Measurements from ENCODE around the gene TRIM33.
A peak's percentile ranks its signal among the peaks of the same experiment; 100 is the strongest.
"Not testable (repeated sequence)": the region's sequence is repeated elsewhere in the genome, so short reads cannot be mapped to it uniquely, and the experiment has no call there.

TRIM33 gene

GRCh38 chr1:114443226-114443625, 67.8 kb downstream of the TRIM33 start:
- H3K4me3 ChIP-seq (ENCODE audit: low read length); H3K9me3 ChIP-seq (ENCODE audit: control insufficient read depth, low read length); H3K27me3 ChIP-seq (replicated peaks; ENCODE audit: control insufficient read depth, insufficient read depth, low read length); H3K4me1 ChIP-seq (ENCODE audit: control insufficient read depth, insufficient read depth, low read length); H3K9ac ChIP-seq (ENCODE audit: low read length); DNase-seq (ENCODE audit: low read depth): not testable (repeated sequence)
- peaks cover 18% of the 10 kb centered on the region for H3K36me3 ChIP-seq (ENCODE audit: control insufficient read depth, insufficient read depth, low read length, severe bottlenecking)

GRCh38 chr1:114441332-114441731, 69.7 kb downstream of the TRIM33 start:
- no peaks in the 10 kb centered on the region for H3K4me1 ChIP-seq (ENCODE audit: control insufficient read depth, insufficient read depth, low read length)
- DNase-seq (ENCODE audit: low read depth) = no peak
- H3K9ac ChIP-seq (ENCODE audit: low read length) = no peak overlapping the region
- peaks cover 18% of the 10 kb centered on the region for H3K36me3 ChIP-seq (ENCODE audit: control insufficient read depth, insufficient read depth, low read length, severe bottlenecking)
- no peaks in the 10 kb centered on the region for H3K27me3 ChIP-seq (replicated peaks; ENCODE audit: control insufficient read depth, insufficient read depth, low read length)
- H3K4me3 ChIP-seq (ENCODE audit: low read length) = no peak overlapping the region
- H3K9me3 ChIP-seq (ENCODE audit: control insufficient read depth, low read length) = no peaks in the 10 kb centered on the region

GRCh38 chr1:114439369-114439768, 71.6 kb downstream of the TRIM33 start:
- peaks cover 10% of the 10 kb centered on the region for H3K36me3 ChIP-seq (ENCODE audit: control insufficient read depth, insufficient read depth, low read length, severe bottlenecking)
- H3K9ac ChIP-seq (ENCODE audit: low read length) = no peak overlapping the region
- no peaks in the 10 kb centered on the region for H3K27me3 ChIP-seq (replicated peaks; ENCODE audit: control insufficient read depth, insufficient read depth, low read length)
- no peak for DNase-seq (ENCODE audit: low read depth)
- no peaks in the 10 kb centered on the region for H3K9me3 ChIP-seq (ENCODE audit: control insufficient read depth, low read length)
- no peak overlapping the region for H3K4me3 ChIP-seq (ENCODE audit: low read length)
- H3K4me1 ChIP-seq (ENCODE audit: control insufficient read depth, insufficient read depth, low read length) = no peaks in the 10 kb centered on the region

- H3K27me3 ChIP-seq (replicated peaks; ENCODE audit: control insufficient read depth, insufficient read depth, low read length) = no peaks in the 10 kb centered on the region
- H3K9me3 ChIP-seq (ENCODE audit: control insufficient read depth, low read length) = no peaks in the 10 kb centered on the region
- H3K36me3 ChIP-seq (ENCODE audit: control insufficient read depth, insufficient read depth, low read length, severe bottlenecking) = peaks cover 5% of the 10 kb centered on the region
- no peak overlapping the region for H3K4me3 ChIP-seq (ENCODE audit: low read length)
- no peak overlapping the region for H3K9ac ChIP-seq (ENCODE audit: low read length)
- H3K4me1 ChIP-seq (ENCODE audit: control insufficient read depth, insufficient read depth, low read length) = no peaks in the 10 kb centered on the region
- DNase-seq (ENCODE audit: low read depth) = no peak
Measured at GRCh38 chr1:114437812-114438211, 73.2 kb downstream of the TRIM33 start.

GRCh38 chr1:114436799-114437198, 74.2 kb downstream of the TRIM33 start:
- peaks cover 8% of the 10 kb centered on the region for H3K36me3 ChIP-seq (ENCODE audit: control insufficient read depth, insufficient read depth, low read length, severe bottlenecking)
- H3K9me3 ChIP-seq (ENCODE audit: control insufficient read depth, low read length) = no peaks in the 10 kb centered on the region
- no peaks in the 10 kb centered on the region for H3K27me3 ChIP-seq (replicated peaks; ENCODE audit: control insufficient read depth, insufficient read depth, low read length)
- H3K4me3 ChIP-seq (ENCODE audit: low read length) = no peak overlapping the region
- H3K9ac ChIP-seq (ENCODE audit: low read length) = no peak overlapping the region
- DNase-seq (ENCODE audit: low read depth) = no peak
- H3K4me1 ChIP-seq (ENCODE audit: control insufficient read depth, insufficient read depth, low read length) = no peaks in the 10 kb centered on the region

GRCh38 chr1:114435088-114435715, 75.8 kb downstream of the TRIM33 start:
- Histone ChIP-seq H3K36me3 (ENCODE audit: control insufficient read depth, insufficient read depth, low read length, severe bottlenecking) (peaks cover 15% of the 10 kb centered on the region), H3K4me3 (ENCODE audit: low read length) (no peak overlapping the region), H3K27me3 (replicated peaks; ENCODE audit: control insufficient read depth, insufficient read depth, low read length) (no peaks in the 10 kb centered on the region), H3K9me3 (ENCODE audit: control insufficient read depth, low read length) (no peaks in the 10 kb centered on the region), H3K4me1 (ENCODE audit: control insufficient read depth, insufficient read depth, low read length) (no peaks in the 10 kb centered on the region), H3K9ac (ENCODE audit: low read length) (no peak overlapping the region)
- DNase-seq (ENCODE audit: low read depth) = peak; percentile 12

GRCh38 chr1:114431026-114431425, 80.0 kb downstream of the TRIM33 start:
- H3K4me1 ChIP-seq (ENCODE audit: control insufficient read depth, insufficient read depth, low read length) = peaks cover 16% of the 10 kb centered on the region
- H3K27me3 ChIP-seq (replicated peaks; ENCODE audit: control insufficient read depth, insufficient read depth, low read length) = no peaks in the 10 kb centered on the region
- peaks cover 19% of the 10 kb centered on the region for H3K36me3 ChIP-seq (ENCODE audit: control insufficient read depth, insufficient read depth, low read length, severe bottlenecking)
- no peaks in the 10 kb centered on the region for H3K9me3 ChIP-seq (ENCODE audit: control insufficient read depth, low read length)
- no peak overlapping the region for H3K9ac ChIP-seq (ENCODE audit: low read length)
- no peak for DNase-seq (ENCODE audit: low read depth)
- H3K4me3 ChIP-seq (ENCODE audit: low read length) = no peak overlapping the region

GRCh38 chr1:114428083-114428754, 82.8 kb downstream of the TRIM33 start:
- H3K36me3 ChIP-seq (ENCODE audit: control insufficient read depth, insufficient read depth, low read length, severe bottlenecking) = peaks cover 43% of the 10 kb centered on the region
- no peaks in the 10 kb centered on the region for H3K27me3 ChIP-seq (replicated peaks; ENCODE audit: control insufficient read depth, insufficient read depth, low read length)
- H3K4me1 ChIP-seq (ENCODE audit: control insufficient read depth, insufficient read depth, low read length) = peaks cover 16% of the 10 kb centered on the region
- peak; percentile 67 for DNase-seq (ENCODE audit: low read depth)
- H3K9me3 ChIP-seq (ENCODE audit: control insufficient read depth, low read length) = no peaks in the 10 kb centered on the region
- H3K9ac ChIP-seq (ENCODE audit: low read length) = no peak overlapping the region
- H3K4me3 ChIP-seq (ENCODE audit: low read length) = no peak overlapping the region

GRCh38 chr1:114427612-114428011, 83.4 kb downstream of the TRIM33 start:
- no peaks in the 10 kb centered on the region for H3K9me3 ChIP-seq (ENCODE audit: control insufficient read depth, low read length)
- no peak for DNase-seq (ENCODE audit: low read depth)
- peaks cover 16% of the 10 kb centered on the region for H3K4me1 ChIP-seq (ENCODE audit: control insufficient read depth, insufficient read depth, low read length)
- H3K9ac ChIP-seq (ENCODE audit: low read length) = no peak overlapping the region
- peaks cover 48% of the 10 kb centered on the region for H3K36me3 ChIP-seq (ENCODE audit: control insufficient read depth, insufficient read depth, low read length, severe bottlenecking)
- no peak overlapping the region for H3K4me3 ChIP-seq (ENCODE audit: low read length)
- H3K27me3 ChIP-seq (replicated peaks; ENCODE audit: control insufficient read depth, insufficient read depth, low read length) = no peaks in the 10 kb centered on the region

GRCh38 chr1:114423455-114423854, 87.5 kb downstream of the TRIM33 start:
- DNase-seq (ENCODE audit: low read depth) = no peak
- H3K9ac ChIP-seq (ENCODE audit: low read length) = no peak overlapping the region
- H3K27me3 ChIP-seq (replicated peaks; ENCODE audit: control insufficient read depth, insufficient read depth, low read length) = no peaks in the 10 kb centered on the region
- peaks cover 14% of the 10 kb centered on the region for H3K4me1 ChIP-seq (ENCODE audit: control insufficient read depth, insufficient read depth, low read length)
- H3K36me3 ChIP-seq (ENCODE audit: control insufficient read depth, insufficient read depth, low read length, severe bottlenecking) = peaks cover 66% of the 10 kb centered on the region
- H3K4me3 ChIP-seq (ENCODE audit: low read length) = no peak overlapping the region
- H3K9me3 ChIP-seq (ENCODE audit: control insufficient read depth, low read length) = no peaks in the 10 kb centered on the region

- H3K36me3 ChIP-seq (ENCODE audit: control insufficient read depth, insufficient read depth, low read length, severe bottlenecking) = peaks cover 63% of the 10 kb centered on the region
- not testable (repeated sequence) for H3K4me3 ChIP-seq (ENCODE audit: low read length); DNase-seq (ENCODE audit: low read depth); H3K4me1 ChIP-seq (ENCODE audit: control insufficient read depth, insufficient read depth, low read length); H3K9me3 ChIP-seq (ENCODE audit: control insufficient read depth, low read length); H3K9ac ChIP-seq (ENCODE audit: low read length); H3K27me3 ChIP-seq (replicated peaks; ENCODE audit: control insufficient read depth, insufficient read depth, low read length)
Measured at GRCh38 chr1:114418948-114419347, 92.1 kb downstream of the TRIM33 start.

- Histone ChIP-seq H3K9ac (ENCODE audit: low read length) (no peak overlapping the region), H3K36me3 (ENCODE audit: control insufficient read depth, insufficient read depth, low read length, severe bottlenecking) (peaks cover 43% of the 10 kb centered on the region), H3K4me1 (ENCODE audit: control insufficient read depth, insufficient read depth, low read length) (no peaks in the 10 kb centered on the region), H3K4me3 (ENCODE audit: low read length) (no peak overlapping the region), H3K9me3 (ENCODE audit: control insufficient read depth, low read length) (no peaks in the 10 kb centered on the region), H3K27me3 (replicated peaks; ENCODE audit: control insufficient read depth, insufficient read depth, low read length) (no peaks in the 10 kb centered on the region)
- DNase-seq (ENCODE audit: low read depth) = no peak
Measured at GRCh38 chr1:114397601-114398000, 113.4 kb downstream of the TRIM33 start.

All from adipocyte (in vitro differentiated cells).